ENCODE measurements around the gene COX6A1.
A peak's percentile ranks its signal among the peaks of the same experiment; 100 is the strongest.
"Not testable (repeated sequence)": the region's sequence is repeated elsewhere in the genome, so short reads cannot be mapped to it uniquely, and the experiment has no call there.

The COX6A1 gene

DNA sequence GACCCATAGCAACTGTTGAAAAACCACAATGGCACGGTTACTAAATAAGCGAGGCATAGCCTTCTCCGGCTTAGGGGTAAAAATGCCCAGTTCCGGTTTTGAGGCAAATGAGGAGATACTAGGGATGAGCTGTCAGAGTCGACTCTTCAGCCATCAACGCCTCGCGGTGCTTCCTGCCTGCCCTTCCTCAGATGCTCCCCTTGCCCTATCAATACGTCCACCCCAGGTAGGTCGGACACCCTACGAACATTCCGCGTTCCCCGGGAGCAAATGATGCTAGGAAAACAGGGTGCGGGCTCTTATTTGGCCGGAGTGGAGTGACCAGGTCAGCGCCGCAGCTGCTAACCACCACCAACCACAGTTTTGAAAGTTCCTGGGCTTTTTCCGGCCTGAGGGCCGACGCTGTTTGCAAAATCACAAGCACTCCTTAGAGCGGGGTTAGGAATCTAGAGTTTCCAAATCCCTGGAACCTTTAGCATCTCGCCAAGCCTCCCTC lies 30.5 kb downstream of the COX6A1 start:
- peak; percentile 25 to 29 for DNase-seq

DNA sequence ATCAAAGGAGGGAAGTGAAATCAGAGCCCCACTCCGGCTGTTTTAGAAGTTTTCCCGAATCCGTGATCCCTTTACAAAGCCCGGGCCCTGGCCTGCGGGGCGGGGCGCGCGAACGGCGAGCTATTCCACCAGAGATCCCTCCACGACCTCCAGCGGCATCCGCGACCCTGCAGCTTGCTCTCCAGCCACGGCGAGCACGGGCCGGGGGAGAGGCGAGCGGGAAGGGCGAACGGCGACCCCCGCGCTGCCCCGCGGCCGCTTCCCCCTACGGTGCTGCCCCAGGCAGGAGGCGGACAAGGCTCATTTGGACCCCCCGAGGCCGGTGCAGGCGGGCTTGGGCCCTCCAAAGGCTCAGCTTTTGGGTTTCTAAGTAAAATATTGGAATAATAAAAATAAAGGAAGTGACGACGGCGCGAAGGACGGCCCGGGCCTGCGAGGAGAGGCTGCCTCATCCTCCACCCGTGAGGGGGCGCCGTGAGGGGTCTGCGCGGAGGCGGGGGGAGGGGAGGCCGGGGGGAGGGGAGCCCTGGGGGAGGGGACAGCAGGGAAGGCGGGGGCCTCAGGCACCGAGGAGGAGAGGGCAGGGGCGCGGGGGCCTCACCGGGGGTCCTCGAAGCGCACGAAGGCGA lies 31.0 kb downstream of the COX6A1 start:
- peak; percentile 59 to 61 for DNase-seq

- DNase-seq, result peak; percentile 97
Measured at GRCh38 chr12:120469450-120470149, 31.7 kb downstream of the COX6A1 start, which contains the start of gene SRSF9. TSS of gene SRSF9 (minus strand) at chr12:120469748. CDS start at chr12:120469609, 139 bp downstream.

- no peak for DNase-seq
Measured at GRCh38 chr12:120470150-120470784, 32.4 kb downstream of the COX6A1 start.

DNA sequence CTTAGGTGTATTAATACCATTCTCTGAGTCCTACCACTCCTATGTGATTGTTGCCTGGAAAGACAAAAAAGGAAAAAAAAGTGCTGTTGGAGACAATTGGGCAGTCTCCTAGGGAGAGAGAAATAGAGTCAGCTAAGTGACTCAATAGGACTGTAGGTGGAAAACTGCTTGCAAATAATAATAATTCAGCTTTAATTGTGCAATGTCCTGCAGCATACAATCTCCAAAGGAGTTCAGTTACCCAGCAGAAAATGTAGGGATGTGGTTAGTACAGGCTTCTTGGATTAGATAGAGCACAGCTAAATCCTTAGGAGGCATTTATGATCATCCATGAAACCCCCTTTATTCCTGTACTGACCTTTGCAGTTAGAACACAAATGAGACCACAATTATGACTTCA lies 34.6 kb downstream of the COX6A1 start:
- no peak for DNase-seq

- no peak for DNase-seq
Measured at GRCh38 chr12:120473807-120474615, 36.1 kb downstream of the COX6A1 start.

DNA sequence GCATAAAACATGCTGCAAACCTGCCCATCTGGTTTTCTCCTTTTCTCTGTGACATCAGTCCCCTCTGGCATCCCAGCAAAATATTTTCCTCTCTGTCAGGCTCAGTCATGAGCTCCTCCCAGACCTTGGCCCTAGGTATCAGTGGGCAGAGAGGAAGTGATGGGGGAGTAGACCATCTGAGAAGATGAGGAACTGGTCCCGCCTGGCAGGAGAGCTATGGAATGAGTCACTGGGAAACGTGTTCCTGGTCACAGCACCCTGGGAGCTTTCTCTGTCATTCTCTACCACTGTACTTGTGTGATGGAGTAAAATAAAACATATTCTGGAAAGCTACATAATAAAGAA lies 36.7 kb downstream of the COX6A1 start:
- DNase-seq, result peak in 1 of 2 donors; percentile 27

DNA sequence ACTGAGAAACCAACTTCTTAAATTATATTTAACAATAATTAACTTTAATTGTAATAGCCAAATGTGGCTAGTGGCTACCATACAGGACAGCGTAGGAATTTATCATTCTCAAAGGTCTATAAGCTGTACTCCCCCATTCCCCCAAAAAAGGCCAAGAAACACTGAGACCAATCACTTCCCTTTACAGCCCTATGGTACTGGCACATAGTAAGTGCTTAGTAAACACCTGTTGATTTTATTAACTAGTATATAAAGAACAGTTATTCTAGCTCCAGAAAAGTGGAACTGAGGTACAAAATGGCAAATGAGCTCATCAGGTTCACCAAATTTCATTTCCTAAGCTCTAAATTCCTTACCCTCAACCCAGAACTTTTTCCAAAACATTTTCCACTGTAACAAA lies 37.7 kb downstream of the COX6A1 start:
- no peak for DNase-seq

DNA sequence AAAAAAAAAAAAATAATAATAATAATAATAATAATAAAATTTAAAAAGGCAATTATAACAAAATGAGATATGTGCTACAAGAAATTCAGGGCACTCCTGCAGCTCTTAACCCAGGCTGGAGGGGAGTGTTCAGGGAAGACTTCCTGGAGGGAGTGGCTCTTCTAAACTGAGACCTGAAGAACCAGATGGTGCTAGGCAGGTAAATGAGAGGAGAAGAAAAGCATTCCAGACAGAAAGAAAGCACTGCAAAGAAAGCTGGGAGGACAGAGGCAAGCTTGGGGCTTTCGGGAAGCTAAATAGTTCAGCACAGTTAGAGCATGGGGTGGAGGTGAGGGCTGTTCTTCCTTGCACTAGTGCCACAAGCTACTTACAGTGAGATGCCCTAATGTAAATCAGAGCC lies 41.5 kb downstream of the COX6A1 start:
- DNase-seq, result no peak

- DNase-seq, result no peak
Measured at GRCh38 chr12:120480211-120480610, 42.3 kb downstream of the COX6A1 start.

- peak in 1 of 2 donors; percentile 61 for DNase-seq
Measured at GRCh38 chr12:120481022-120481767, 43.3 kb downstream of the COX6A1 start.

- DNase-seq, result no peak
Measured at GRCh38 chr12:120483621-120484020, 45.7 kb downstream of the COX6A1 start.

GRCh38 chr12:120485961-120486881 lies 48.3 kb downstream of the COX6A1 start:
- no peak for DNase-seq

GRCh38 chr12:120487552-120487951 lies 49.6 kb downstream of the COX6A1 start:
- DNase-seq, result not testable (repeated sequence)

- DNase-seq, result no peak
Measured at GRCh38 chr12:120488057-120488640, 50.2 kb downstream of the COX6A1 start.

GRCh38 chr12:120489018-120489417 lies 51.1 kb downstream of the COX6A1 start:
- DNase-seq, result no peak

- no peak for DNase-seq
Measured at GRCh38 chr12:120490325-120490724, 52.4 kb downstream of the COX6A1 start.

Data from CD4-positive, alpha-beta T cell treated with Interleukin-4 for 1 hour (primary cell).